ENCODE data around the gene FARSB. TPM values are rescaled to one million over a fixed set of nuclear protein-coding genes. Genes with fewer than 3 reads are reported as not detected.

Gene FARSB
- total RNA-seq, 2 experiments from 2014 or later: 46.4 to 46.8 TPM

GRCh38 chr2:222568865-222569264 is 87.0 kb downstream of the FARSB start:
- Mint-ChIP-seq H3K9me3 (no peaks in the 10 kb centered on the region), H3K27me3 (ENCODE audit: low read depth) (no peaks in the 10 kb centered on the region), H3K36me3 (ENCODE audit: low read depth) (peaks cover 47% of the 10 kb centered on the region), H3K4me3 (no peak overlapping the region), H3K27ac (no peak overlapping the region), H3K4me1 (ENCODE audit: low read depth) (no peaks in the 10 kb centered on the region)
- CTCF ChIA-PET: interaction anchor here (2.0 kb wide), 1 partner anchor 251 kb away, joined by 7 read pairs; no protein-coding TSS in a partner anchor
- no peak for DNase-seq
- intact Hi-C loops (cut with micrococcal nuclease): loop anchor here (10.0 kb wide), 1 partner anchor 544 kb away; no protein-coding TSS in a partner anchor

GRCh38 chr2:222566229-222566628 is 89.7 kb downstream of the FARSB start:
- H3K4me3 Mint-ChIP-seq: no peak overlapping the region
- H3K27me3 Mint-ChIP-seq (ENCODE audit: low read depth): no peaks in the 10 kb centered on the region
- intact Hi-C loops (cut with micrococcal nuclease): loop anchor here (10.0 kb wide), 1 partner anchor 541 kb away; no protein-coding TSS in a partner anchor
- peaks cover 28% of the 10 kb centered on the region for H3K36me3 Mint-ChIP-seq (ENCODE audit: low read depth)
- H3K9me3 Mint-ChIP-seq: no peaks in the 10 kb centered on the region
- H3K4me1 Mint-ChIP-seq (ENCODE audit: low read depth): no peaks in the 10 kb centered on the region
- no peak overlapping the region for H3K27ac Mint-ChIP-seq
- no peak for DNase-seq
- CTCF ChIA-PET: no interaction called here

GRCh38 chr2:222563936-222564335 is 92.0 kb downstream of the FARSB start:
- CTCF ChIA-PET: interaction anchor here (1.1 kb wide), 1 partner anchor 246 kb away, joined by 3 read pairs; no protein-coding TSS in a partner anchor
- no peak overlapping the region for H3K4me3 Mint-ChIP-seq

GRCh38 chr2:222563106-222563718 is 92.7 kb downstream of the FARSB start:
- Mint-ChIP-seq H3K27ac (no peak overlapping the region), H3K9me3 (no peaks in the 10 kb centered on the region), H3K4me3 (no peak overlapping the region), H3K27me3 (ENCODE audit: low read depth) (no peaks in the 10 kb centered on the region), H3K4me1 (ENCODE audit: low read depth) (no peaks in the 10 kb centered on the region), H3K36me3 (ENCODE audit: low read depth) (peaks cover 23% of the 10 kb centered on the region)
- CTCF ChIA-PET: interaction anchor here (1.1 kb wide), 1 partner anchor 520 kb away, joined by 3 read pairs; no protein-coding TSS in a partner anchor
- no peak for DNase-seq
- intact Hi-C loops (cut with micrococcal nuclease): loop anchor here (5.0 to 10.0 kb wide), 2 partner anchors 141 to 538 kb away; partner anchors contain the start of gene SGPP2

More at GRCh38 chr2:222563936-222564335, 92.0 kb downstream of the FARSB start:
- Mint-ChIP-seq H3K27me3 (ENCODE audit: low read depth) (no peaks in the 10 kb centered on the region), H3K36me3 (ENCODE audit: low read depth) (peaks cover 23% of the 10 kb centered on the region), H3K9me3 (no peaks in the 10 kb centered on the region), H3K27ac (no peak overlapping the region), H3K4me1 (ENCODE audit: low read depth) (no peaks in the 10 kb centered on the region)
- intact Hi-C loops (cut with micrococcal nuclease): loop anchor here (5.0 to 10.0 kb wide), 2 partner anchors 142 to 539 kb away; partner anchors contain the start of gene SGPP2
- DNase-seq: no peak

GRCh38 chr2:222561817-222562645 is 93.9 kb downstream of the FARSB start:
- Mint-ChIP-seq H3K4me1 (ENCODE audit: low read depth) (no peaks in the 10 kb centered on the region), H3K36me3 (ENCODE audit: low read depth) (peaks cover 14% of the 10 kb centered on the region)
- peak; percentile 62 for DNase-seq

GRCh38 chr2:222561151-222561550 is 94.7 kb downstream of the FARSB start:
- DNase-seq: no peak
- intact Hi-C loops (cut with micrococcal nuclease): loop anchor here (1.0 to 10.0 kb wide), 4 partner anchors 139 to 536 kb away; partner anchors contain the start of gene SGPP2
- CTCF ChIA-PET: interaction anchor here (0.6 to 2.2 kb wide), 5 partner anchors 9 to 243 kb away, joined by 3 to 23 read pairs (median 3); no protein-coding TSS in a partner anchor
- Mint-ChIP-seq H3K9me3 (no peaks in the 10 kb centered on the region), H3K4me3 (no peak overlapping the region), H3K27ac (no peak overlapping the region), H3K27me3 (ENCODE audit: low read depth) (no peaks in the 10 kb centered on the region), H3K36me3 (ENCODE audit: low read depth) (peaks cover 6% of the 10 kb centered on the region), H3K4me1 (ENCODE audit: low read depth) (no peaks in the 10 kb centered on the region)

More at GRCh38 chr2:222561817-222562645, 93.9 kb downstream of the FARSB start:
- Mint-ChIP-seq H3K27me3 (ENCODE audit: low read depth) (no peaks in the 10 kb centered on the region), H3K4me3 (no peak overlapping the region), H3K9me3 (no peaks in the 10 kb centered on the region), H3K27ac (no peak overlapping the region)
- intact Hi-C loops (cut with micrococcal nuclease): loop anchor here (1.0 to 10.0 kb wide), 4 partner anchors 140 to 537 kb away; partner anchors contain the start of gene SGPP2
- CTCF ChIA-PET: interaction anchor here (0.6 to 2.2 kb wide), 12 partner anchors 8 to 519 kb away, joined by 3 to 23 read pairs (median 3); no protein-coding TSS in a partner anchor

- Mint-ChIP-seq H3K4me3 (no peak overlapping the region), H3K27ac (no peak overlapping the region), H3K4me1 (ENCODE audit: low read depth) (no peaks in the 10 kb centered on the region), H3K9me3 (no peaks in the 10 kb centered on the region), H3K27me3 (ENCODE audit: low read depth) (peaks cover 22% of the 10 kb centered on the region), H3K36me3 (ENCODE audit: low read depth) (no peaks in the 10 kb centered on the region)
- DNase-seq: no peak
- CTCF ChIA-PET: no interaction called here
- intact Hi-C loops (cut with micrococcal nuclease): no loop called here
Measured at GRCh38 chr2:222554517-222554916, 101.4 kb downstream of the FARSB start.

- Mint-ChIP-seq H3K4me1 (ENCODE audit: low read depth) (no peaks in the 10 kb centered on the region), H3K27me3 (ENCODE audit: low read depth) (peaks cover 30% of the 10 kb centered on the region), H3K9me3 (no peaks in the 10 kb centered on the region), H3K27ac (no peak overlapping the region), H3K4me3 (no peak overlapping the region), H3K36me3 (ENCODE audit: low read depth) (no peaks in the 10 kb centered on the region)
- DNase-seq: no peak
- intact Hi-C loops (cut with micrococcal nuclease): no loop called here
- CTCF ChIA-PET: interaction anchor here (0.7 kb wide), 1 partner anchor 10 kb away, joined by 3 read pairs; no protein-coding TSS in a partner anchor
Measured at GRCh38 chr2:222548992-222549391, 106.9 kb downstream of the FARSB start.

GRCh38 chr2:222547083-222547482 is 108.8 kb downstream of the FARSB start:
- Mint-ChIP-seq H3K27me3 (ENCODE audit: low read depth) (peaks cover 18% of the 10 kb centered on the region), H3K36me3 (ENCODE audit: low read depth) (no peaks in the 10 kb centered on the region), H3K4me3 (no peak overlapping the region), H3K27ac (no peak overlapping the region), H3K4me1 (ENCODE audit: low read depth) (no peaks in the 10 kb centered on the region), H3K9me3 (no peaks in the 10 kb centered on the region)
- intact Hi-C loops (cut with micrococcal nuclease): no loop called here
- no peak for DNase-seq
- CTCF ChIA-PET: interaction anchor here (0.9 kb wide), 1 partner anchor 15 kb away, joined by 3 read pairs; no protein-coding TSS in a partner anchor

GRCh38 chr2:222545823-222546795 is 109.8 kb downstream of the FARSB start:
- no peaks in the 10 kb centered on the region for H3K36me3 Mint-ChIP-seq (ENCODE audit: low read depth)
- CTCF ChIA-PET: interaction anchor here (0.9 kb wide), 1 partner anchor 16 kb away, joined by 3 read pairs; no protein-coding TSS in a partner anchor
- no peak overlapping the region for H3K27ac Mint-ChIP-seq
- H3K4me3 Mint-ChIP-seq: no peak overlapping the region
- H3K27me3 Mint-ChIP-seq (ENCODE audit: low read depth): peaks cover 18% of the 10 kb centered on the region
- intact Hi-C loops (cut with micrococcal nuclease): no loop called here
- DNase-seq: no peak
- H3K4me1 Mint-ChIP-seq (ENCODE audit: low read depth): no peaks in the 10 kb centered on the region
- H3K9me3 Mint-ChIP-seq: no peaks in the 10 kb centered on the region

- CTCF ChIA-PET: no interaction called here
- no peaks in the 10 kb centered on the region for H3K9me3 Mint-ChIP-seq
- no peaks in the 10 kb centered on the region for H3K36me3 Mint-ChIP-seq (ENCODE audit: low read depth)
- no peak for DNase-seq
- no peak overlapping the region for H3K4me3 Mint-ChIP-seq
- H3K27me3 Mint-ChIP-seq (ENCODE audit: low read depth): peaks cover 13% of the 10 kb centered on the region
- intact Hi-C loops (cut with micrococcal nuclease): no loop called here
- no peaks in the 10 kb centered on the region for H3K4me1 Mint-ChIP-seq (ENCODE audit: low read depth)
- no peak overlapping the region for H3K27ac Mint-ChIP-seq
Measured at GRCh38 chr2:222544661-222545060, 111.2 kb downstream of the FARSB start.
